Measurements from ENCODE around the gene PRM2. TPM values are rescaled to one million over a fixed set of nuclear protein-coding genes. Genes with fewer than 3 reads are reported as not detected.

The PRM2 gene
- total RNA-seq, 1 donor from 2014 or later = not detected

DNA sequence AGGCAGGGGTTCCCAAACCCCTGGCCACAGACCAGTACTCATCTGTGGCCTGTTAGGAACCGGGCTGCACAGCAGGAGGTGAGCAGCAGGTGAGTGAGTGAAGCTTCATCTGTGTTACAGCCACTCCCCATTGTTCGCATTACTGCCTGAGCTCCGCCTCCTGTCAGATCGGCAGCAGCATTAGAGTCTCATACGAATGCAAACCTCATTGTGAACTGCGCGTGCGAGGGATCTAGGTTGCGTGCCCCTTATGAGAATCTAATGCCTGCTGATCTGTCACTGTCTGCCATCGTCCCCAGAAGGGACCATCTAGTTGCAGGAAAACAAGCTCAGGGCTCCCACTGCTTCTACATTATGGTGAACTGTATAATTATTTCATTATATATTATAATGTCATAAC lies 43.9 kb upstream of the PRM2 start:
- TF ChIP-seq, protein P1, sequence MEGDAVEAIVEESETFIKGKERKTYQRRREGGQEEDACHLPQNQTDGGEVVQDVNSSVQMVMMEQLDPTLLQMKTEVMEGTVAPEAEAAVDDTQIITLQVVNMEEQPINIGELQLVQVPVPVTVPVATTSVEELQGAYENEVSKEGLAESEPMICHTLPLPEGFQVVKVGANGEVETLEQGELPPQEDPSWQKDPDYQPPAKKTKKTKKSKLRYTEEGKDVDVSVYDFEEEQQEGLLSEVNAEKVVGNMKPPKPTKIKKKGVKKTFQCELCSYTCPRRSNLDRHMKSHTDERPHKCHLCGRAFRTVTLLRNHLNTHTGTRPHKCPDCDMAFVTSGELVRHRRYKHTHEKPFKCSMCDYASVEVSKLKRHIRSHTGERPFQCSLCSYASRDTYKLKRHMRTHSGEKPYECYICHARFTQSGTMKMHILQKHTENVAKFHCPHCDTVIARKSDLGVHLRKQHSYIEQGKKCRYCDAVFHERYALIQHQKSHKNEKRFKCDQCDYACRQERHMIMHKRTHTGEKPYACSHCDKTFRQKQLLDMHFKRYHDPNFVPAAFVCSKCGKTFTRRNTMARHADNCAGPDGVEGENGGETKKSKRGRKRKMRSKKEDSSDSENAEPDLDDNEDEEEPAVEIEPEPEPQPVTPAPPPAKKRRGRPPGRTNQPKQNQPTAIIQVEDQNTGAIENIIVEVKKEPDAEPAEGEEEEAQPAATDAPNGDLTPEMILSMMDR (IDR thresholded peaks at IDR 0.05) = no peak
- H3K27me3 Mint-ChIP-seq (ENCODE audit: low read depth) = no peaks in the 10 kb centered on the region
- no peaks in the 10 kb centered on the region for H3K9me3 Mint-ChIP-seq (ENCODE audit: low read depth)
- no peak overlapping the region for H3K27ac Mint-ChIP-seq (ENCODE audit: unreplicated experiment)
- H3K4me1 Mint-ChIP-seq (ENCODE audit: low read depth) = peaks cover 17% of the 10 kb centered on the region
- no peak for DNase-seq (ENCODE audit: low spot score)
- H3K36me3 Mint-ChIP-seq (ENCODE audit: low read depth) = no peaks in the 10 kb centered on the region
- no peak overlapping the region for H3K4me3 Mint-ChIP-seq (ENCODE audit: unreplicated experiment)

DNA sequence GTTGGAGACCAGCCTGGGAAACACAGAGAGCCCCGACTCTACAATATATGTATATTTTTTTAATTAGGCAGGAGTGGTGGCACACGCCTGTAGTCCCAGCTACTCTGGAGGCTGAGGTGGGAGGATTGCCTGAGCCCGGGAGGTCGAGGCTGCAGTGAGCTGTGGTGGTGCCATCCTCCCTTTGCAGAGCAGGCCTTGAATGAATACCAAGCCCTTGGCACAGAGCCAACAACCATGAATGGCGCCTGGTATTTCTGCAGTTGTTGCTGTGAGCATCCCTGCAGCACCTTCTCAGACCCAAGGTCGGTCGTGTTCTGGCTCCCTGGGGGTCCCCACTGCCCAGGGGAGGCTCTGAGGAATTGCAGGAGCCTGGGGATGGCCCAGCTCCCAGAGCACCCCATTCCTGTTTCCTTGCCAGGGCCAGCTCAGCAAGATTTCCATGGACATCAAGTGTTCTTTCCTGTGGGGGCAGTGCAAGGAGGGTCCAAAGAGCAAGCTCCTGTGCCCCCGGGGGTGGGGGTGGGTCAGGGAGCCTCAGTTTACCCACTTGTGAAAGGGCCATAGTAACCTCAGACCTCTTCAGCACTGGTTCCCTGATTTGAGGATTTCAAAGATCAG lies 43.4 kb upstream of the PRM2 start:
- TF ChIP-seq, protein P1 (IDR thresholded peaks at IDR 0.05) = no peak
- no peak for DNase-seq (ENCODE audit: low spot score)
- Mint-ChIP-seq H3K4me1 (ENCODE audit: low read depth) (peaks cover 22% of the 10 kb centered on the region), H3K4me3 (ENCODE audit: unreplicated experiment) (no peak overlapping the region), H3K9me3 (ENCODE audit: low read depth) (no peaks in the 10 kb centered on the region), H3K27ac (ENCODE audit: unreplicated experiment) (no peak overlapping the region), H3K27me3 (ENCODE audit: low read depth) (no peaks in the 10 kb centered on the region), H3K36me3 (ENCODE audit: low read depth) (no peaks in the 10 kb centered on the region)

- peaks cover 27% of the 10 kb centered on the region for H3K4me1 Mint-ChIP-seq (ENCODE audit: low read depth)
- H3K36me3 Mint-ChIP-seq (ENCODE audit: low read depth) = no peaks in the 10 kb centered on the region
- no peak overlapping the region for H3K27ac Mint-ChIP-seq (ENCODE audit: unreplicated experiment)
- DNase-seq (ENCODE audit: low spot score) = no peak
- TF ChIP-seq, protein P1 (IDR thresholded peaks at IDR 0.05) = no peak
- H3K4me3 Mint-ChIP-seq (ENCODE audit: unreplicated experiment) = no peak overlapping the region
- no peaks in the 10 kb centered on the region for H3K27me3 Mint-ChIP-seq (ENCODE audit: low read depth)
- no peaks in the 10 kb centered on the region for H3K9me3 Mint-ChIP-seq (ENCODE audit: low read depth)
These were observed 42.5 kb upstream of the PRM2 start for GRCh38 chr16:11318817-11319216.

- H3K36me3 Mint-ChIP-seq (ENCODE audit: low read depth) = no peaks in the 10 kb centered on the region
- H3K4me3 Mint-ChIP-seq (ENCODE audit: unreplicated experiment) = no peak overlapping the region
- H3K27me3 Mint-ChIP-seq (ENCODE audit: low read depth) = no peaks in the 10 kb centered on the region
- DNase-seq (ENCODE audit: low spot score) = no peak
- peak overlapping the region; percentile 20 for H3K27ac Mint-ChIP-seq (ENCODE audit: unreplicated experiment)
- peaks cover 44% of the 10 kb centered on the region for H3K4me1 Mint-ChIP-seq (ENCODE audit: low read depth)
- no peaks in the 10 kb centered on the region for H3K9me3 Mint-ChIP-seq (ENCODE audit: low read depth)
- TF ChIP-seq, protein P1 (IDR thresholded peaks at IDR 0.05) = peak; percentile 27
These were observed 40.2 kb upstream of the PRM2 start for GRCh38 chr16:11316331-11317015.

GRCh38 chr16:11315510-11315909 lies 39.2 kb upstream of the PRM2 start:
- H3K9me3 Mint-ChIP-seq (ENCODE audit: low read depth) = no peaks in the 10 kb centered on the region
- peaks cover 44% of the 10 kb centered on the region for H3K4me1 Mint-ChIP-seq (ENCODE audit: low read depth)
- no peaks in the 10 kb centered on the region for H3K36me3 Mint-ChIP-seq (ENCODE audit: low read depth)
- H3K4me3 Mint-ChIP-seq (ENCODE audit: unreplicated experiment) = no peak overlapping the region
- no peaks in the 10 kb centered on the region for H3K27me3 Mint-ChIP-seq (ENCODE audit: low read depth)
- no peak overlapping the region for H3K27ac Mint-ChIP-seq (ENCODE audit: unreplicated experiment)
- no peak for DNase-seq (ENCODE audit: low spot score)
- TF ChIP-seq, protein P1 (IDR thresholded peaks at IDR 0.05) = peak; percentile 39

Measured in chondrocyte (in vitro differentiated cells).